ENCODE measurements around the gene UBE2J2.

GRCh38 chr1:1243807-1244191 lies 29.9 kb downstream of the UBE2J2 start:
- TF ChIP-seq, protein P1, sequence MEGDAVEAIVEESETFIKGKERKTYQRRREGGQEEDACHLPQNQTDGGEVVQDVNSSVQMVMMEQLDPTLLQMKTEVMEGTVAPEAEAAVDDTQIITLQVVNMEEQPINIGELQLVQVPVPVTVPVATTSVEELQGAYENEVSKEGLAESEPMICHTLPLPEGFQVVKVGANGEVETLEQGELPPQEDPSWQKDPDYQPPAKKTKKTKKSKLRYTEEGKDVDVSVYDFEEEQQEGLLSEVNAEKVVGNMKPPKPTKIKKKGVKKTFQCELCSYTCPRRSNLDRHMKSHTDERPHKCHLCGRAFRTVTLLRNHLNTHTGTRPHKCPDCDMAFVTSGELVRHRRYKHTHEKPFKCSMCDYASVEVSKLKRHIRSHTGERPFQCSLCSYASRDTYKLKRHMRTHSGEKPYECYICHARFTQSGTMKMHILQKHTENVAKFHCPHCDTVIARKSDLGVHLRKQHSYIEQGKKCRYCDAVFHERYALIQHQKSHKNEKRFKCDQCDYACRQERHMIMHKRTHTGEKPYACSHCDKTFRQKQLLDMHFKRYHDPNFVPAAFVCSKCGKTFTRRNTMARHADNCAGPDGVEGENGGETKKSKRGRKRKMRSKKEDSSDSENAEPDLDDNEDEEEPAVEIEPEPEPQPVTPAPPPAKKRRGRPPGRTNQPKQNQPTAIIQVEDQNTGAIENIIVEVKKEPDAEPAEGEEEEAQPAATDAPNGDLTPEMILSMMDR (IDR thresholded peaks at IDR 0.05) = no peak
- TF ChIP-seq RCOR1 (IDR thresholded peaks at IDR 0.05; ENCODE audit: low read length) = no peak
- TF ChIP-seq RAD21 (IDR thresholded peaks at IDR 0.05; ENCODE audit: low read length) = no peak

Data from SK-N-SH (cell line).